Measurements from ENCODE around the gene ZNF446. TPM values are rescaled to one million over a fixed set of nuclear protein-coding genes. Genes with fewer than 3 reads are reported as not detected.

Gene ZNF446
- 6.5 and 8.6 TPM in 2 replicates for total RNA-seq

GRCh38 chr19:58475714-58476497, at the start of gene ZNF446:
Gene ZNF446, plus strand, starts transcription at chr19:58476352. Its CDS starts 867 bp downstream, at chr19:58477219.

GRCh38 chr19:58439576-58440554, 36.3 kb upstream of the ZNF446 start, which contains the start of gene ZNF132:
Gene ZNF132, minus strand, starts transcription at chr19:58440153. Its CDS starts 332 bp downstream, at chr19:58439821.

GRCh38 chr19:58451358-58452101, 24.6 kb upstream of the ZNF446 start, which contains the start of gene ZNF324B:
Gene ZNF324B, plus strand, starts transcription at chr19:58451622. Its CDS starts 2,080 bp downstream, at chr19:58453702.

GRCh38 chr19:58466760-58467589, 9.2 kb upstream of the ZNF446 start, which contains the start of gene ZNF324:
Gene ZNF324, plus strand, starts transcription at chr19:58467080. Its CDS starts 2,106 bp downstream, at chr19:58469186.

GRCh38 chr19:58511353-58512208, 35.4 kb downstream of the ZNF446 start, which contains the start of gene SLC27A5:
Gene SLC27A5, minus strand, starts transcription at chr19:58511992. Its CDS starts 37 bp downstream, at chr19:58511955.

GRCh38 chr19:58519355-58520256, 43.5 kb downstream of the ZNF446 start, which contains the start of gene ZBTB45:
Gene ZBTB45, minus strand, starts transcription at chr19:58519810. Its CDS starts 2,137 bp downstream, at chr19:58517673.

Other genes starting within 250 kb of the ZNF446 start
- 49.7 and 57.3 TPM in 2 replicates for gene ZNF544, start 247.4 kb upstream of the ZNF446 start, total RNA-seq
- gene ZNF8, start 197.4 kb upstream of the ZNF446 start, total RNA-seq: 2.4 and 4.3 TPM in 2 replicates
- 22.0 and 31.9 TPM in 2 replicates for gene ERVK3-1, start 171.0 kb upstream of the ZNF446 start, total RNA-seq
- 2.0 and 2.7 TPM in 2 replicates for gene ZSCAN22, start 149.4 kb upstream of the ZNF446 start, total RNA-seq
- 15.6 and 26.6 TPM in 2 replicates for gene A1BG, start 122.9 kb upstream of the ZNF446 start, total RNA-seq
- gene ZNF497, start 113.6 kb upstream of the ZNF446 start, total RNA-seq: 0.86 and 1.3 TPM in 2 replicates
- 2.5 and 3.7 TPM in 2 replicates for gene ZNF837, start 95.3 kb upstream of the ZNF446 start, total RNA-seq
- 2,350 and 2,403 TPM in 2 replicates for gene RPS5, start 89.1 kb upstream of the ZNF446 start, total RNA-seq
- 0.27 and 0.31 TPM in 2 replicates for gene RNF225, start 80.7 kb upstream of the ZNF446 start, total RNA-seq
- gene ZNF584, start 67.7 kb upstream of the ZNF446 start, total RNA-seq: 7.0 and 16.3 TPM in 2 replicates
- gene ZNF132, start 36.2 kb upstream of the ZNF446 start, total RNA-seq: 1.6 and 2.2 TPM in 2 replicates
- 6.6 and 7.2 TPM in 2 replicates for gene ZNF324B, start 24.7 kb upstream of the ZNF446 start, total RNA-seq
- 6.2 and 9.3 TPM in 2 replicates for gene ZNF324, start 9.3 kb upstream of the ZNF446 start, total RNA-seq
- 12.7 and 12.8 TPM in 2 replicates for gene SLC27A5, start 35.6 kb downstream of the ZNF446 start, total RNA-seq
- 11.1 and 13.1 TPM in 2 replicates for gene ZBTB45, start 43.5 kb downstream of the ZNF446 start, total RNA-seq
- gene TRIM28, start 67.7 kb downstream of the ZNF446 start, total RNA-seq: 265 and 397 TPM in 2 replicates
- 101 and 114 TPM in 2 replicates for gene CHMP2A, start 78.8 kb downstream of the ZNF446 start, total RNA-seq
- 32.1 and 51.0 TPM in 2 replicates for gene UBE2M, start 82.3 kb downstream of the ZNF446 start, total RNA-seq
- 6.6 and 9.8 TPM in 2 replicates for gene MZF1, start 97.0 kb downstream of the ZNF446 start, total RNA-seq

Data from hair follicular keratinocyte (primary cell).